ENCODE results near the gene CCL11. TPM values are rescaled to one million over a fixed set of nuclear protein-coding genes. Genes with fewer than 3 reads are reported as not detected.

Gene CCL11
- total and polyA plus RNA-seq, 2 of the 13 experiments (the other 11 are each of a cell fraction or from before 2014, with no cell fraction given) = not detected

GRCh38 chr17:34249061-34249460 is 36.5 kb upstream of the CCL11 start:
- Histone ChIP-seq H3K9ac (ENCODE audit: insufficient read depth, low read depth, low read length) (no peak overlapping the region), H3K27me3 (ENCODE audit: control insufficient read depth in 1 of 2, insufficient read depth in 2 of 2, low read length in 2 of 2) (no peaks in the 10 kb centered on the region; a peak in 1 of 5 replicates), H3K4me2 (ENCODE audit: low read depth, low read length) (no peak overlapping the region), H3K79me2 (ENCODE audit: insufficient read depth, low read length) (no peaks in the 10 kb centered on the region), H2AFZ (ENCODE audit: low read length) (no peak overlapping the region), H3K27ac (ENCODE audit: extremely low read length, insufficient read depth, low read length) (no peak overlapping the region), H4K20me1 (ENCODE audit: insufficient read depth, low read length) (no peaks in the 10 kb centered on the region), H3K9me3 (ENCODE audit: low read length) (no peaks in the 10 kb centered on the region), H3K36me3 (replicated peaks in 1 of 2; ENCODE audit: control insufficient read depth in 1 of 2, insufficient read depth in 2 of 2, low read length in 2 of 2) (no peaks in the 10 kb centered on the region), H3K4me1 (ENCODE audit: insufficient read depth, low read length) (no peaks in the 10 kb centered on the region), H3K4me3 (replicated peaks in 1 of 3; ENCODE audit: insufficient read depth in 1 of 3, low read depth in 2 of 3, low read length in 3 of 3) (no peak overlapping the region)
- in situ Hi-C loops (cut with HindIII; ENCODE audit: extremely low pct_ligation_motif_present, low pct_unique_long_range_greater_than_20kb) (no loop called here), intact Hi-C loops (cut with micrococcal nuclease; ENCODE audit: unreplicated experiment) (no loop called here)
- POLR2A ChIA-PET = no interaction called here
- TF ChIP-seq, protein P1, sequence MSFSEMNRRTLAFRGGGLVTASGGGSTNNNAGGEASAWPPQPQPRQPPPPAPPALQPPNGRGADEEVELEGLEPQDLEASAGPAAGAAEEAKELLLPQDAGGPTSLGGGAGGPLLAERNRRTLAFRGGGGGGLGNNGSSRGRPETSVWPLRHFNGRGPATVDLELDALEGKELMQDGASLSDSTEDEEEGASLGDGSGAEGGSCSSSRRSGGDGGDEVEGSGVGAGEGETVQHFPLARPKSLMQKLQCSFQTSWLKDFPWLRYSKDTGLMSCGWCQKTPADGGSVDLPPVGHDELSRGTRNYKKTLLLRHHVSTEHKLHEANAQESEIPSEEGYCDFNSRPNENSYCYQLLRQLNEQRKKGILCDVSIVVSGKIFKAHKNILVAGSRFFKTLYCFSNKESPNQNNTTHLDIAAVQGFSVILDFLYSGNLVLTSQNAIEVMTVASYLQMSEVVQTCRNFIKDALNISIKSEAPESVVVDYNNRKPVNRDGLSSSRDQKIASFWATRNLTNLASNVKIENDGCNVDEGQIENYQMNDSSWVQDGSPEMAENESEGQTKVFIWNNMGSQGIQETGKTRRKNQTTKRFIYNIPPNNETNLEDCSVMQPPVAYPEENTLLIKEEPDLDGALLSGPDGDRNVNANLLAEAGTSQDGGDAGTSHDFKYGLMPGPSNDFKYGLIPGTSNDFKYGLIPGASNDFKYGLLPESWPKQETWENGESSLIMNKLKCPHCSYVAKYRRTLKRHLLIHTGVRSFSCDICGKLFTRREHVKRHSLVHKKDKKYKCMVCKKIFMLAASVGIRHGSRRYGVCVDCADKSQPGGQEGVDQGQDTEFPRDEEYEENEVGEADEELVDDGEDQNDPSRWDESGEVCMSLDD (CRISPR knock-in tag; IDR thresholded peaks at IDR 0.05; ENCODE audit: borderline replicate concordance) = no peak
- no peak for TF ChIP-seq ZKSCAN5 (CRISPR knock-in tag; IDR thresholded peaks at IDR 0.05)
- no peak for TF ChIP-seq SPEN (CRISPR knock-in tag; IDR thresholded peaks at IDR 0.05; ENCODE audit: low read depth)
- no peak for TF ChIP-seq ZBTB42 (CRISPR knock-in tag; IDR thresholded peaks at IDR 0.05)
- no peak for TF ChIP-seq ZEB1 (IDR thresholded peaks at IDR 0.05; ENCODE audit: insufficient replicate concordance, low read depth)
- TF ChIP-seq YEATS2 (CRISPR knock-in tag; IDR thresholded peaks at IDR 0.05; ENCODE audit: borderline replicate concordance) = no peak
- TF ChIP-seq TFDP1 (CRISPR knock-in tag; IDR thresholded peaks at IDR 0.05; ENCODE audit: borderline replicate concordance) = no peak
- TF ChIP-seq ZNF331 (CRISPR knock-in tag; IDR thresholded peaks at IDR 0.05) = no peak
- no peak for TF ChIP-seq ZSCAN12 (CRISPR knock-in tag; IDR thresholded peaks at IDR 0.05)
- DNase-seq (ENCODE audit: low spot score) (no peak), FAIRE-seq (no peak), ATAC-seq (no peak)
- CTCF ChIA-PET (ENCODE audit: low intra/inter-chr PET ratio, low total read pairs) = no interaction called here
- no TSS peak for BruUV-seq (replicated peaks)
- WGBS (ENCODE audit: low lambda C conversion rate) = 0% methylated on average over 1 of the region's 1 CpG
